HT1080 (cell line): ENCODE data around the gene SORBS1. TPM values are rescaled to one million over a fixed set of nuclear protein-coding genes. Genes with fewer than 3 reads are reported as not detected.

Source experiments
- DNase-seq: peaks from one replicate; pipeline ENCODE4 v3.0.0-alpha.2; 2015; ENCODE audit warnings: low read depth
- total RNA-seq: library from RNA; depleted of rRNA; stranded (reverse); fragments of >200 nt; shearing (Covaris generic); gene quantifications from 2 replicates; pipeline ENCODE4 v1.2.3, GENCODE V29; 2014

SORBS1 gene
- total RNA-seq, 1 experiment from 2014 or later: 0.76 TPM

- no peak for DNase-seq
Observed at GRCh38 chr10:95464280-95464679, 96.9 kb downstream of the SORBS1 start.

GRCh38 chr10:95462740-95463667, 98.2 kb downstream of the SORBS1 start:
- DNase-seq: no peak

GRCh38 chr10:95461611-95462010, 99.6 kb downstream of the SORBS1 start:
- DNase-seq: no peak

- DNase-seq: no peak
Observed at GRCh38 chr10:95459446-95460045, 101.6 kb downstream of the SORBS1 start.

GRCh38 chr10:95458871-95459270, 102.3 kb downstream of the SORBS1 start:
- DNase-seq: no peak

GRCh38 chr10:95458014-95458413, 103.2 kb downstream of the SORBS1 start:
- DNase-seq: no peak

- no peak for DNase-seq
Observed at GRCh38 chr10:95457319-95457886, 103.8 kb downstream of the SORBS1 start.

GRCh38 chr10:95456516-95456915, 104.7 kb downstream of the SORBS1 start:
- DNase-seq: no peak

- no peak for DNase-seq
Observed at GRCh38 chr10:95454940-95455339, 106.2 kb downstream of the SORBS1 start.

- DNase-seq: no peak
Observed at GRCh38 chr10:95454356-95454755, 106.8 kb downstream of the SORBS1 start.

- peak; percentile 20 for DNase-seq
Observed at GRCh38 chr10:95451568-95452524, 109.3 kb downstream of the SORBS1 start.

GRCh38 chr10:95451150-95451549, 110.0 kb downstream of the SORBS1 start:
- no peak for DNase-seq

GRCh38 chr10:95450188-95450587, 111.0 kb downstream of the SORBS1 start:
- no peak for DNase-seq

- no peak for DNase-seq
Observed at GRCh38 chr10:95447685-95448084, 113.5 kb downstream of the SORBS1 start.

- DNase-seq: peak; percentile 68
Observed at GRCh38 chr10:95445837-95446486, 115.2 kb downstream of the SORBS1 start.

- DNase-seq: peak; percentile 75
Observed at GRCh38 chr10:95445223-95445836, 115.8 kb downstream of the SORBS1 start.

GRCh38 chr10:95444792-95445191, 116.4 kb downstream of the SORBS1 start:
- DNase-seq: no peak

- no peak for DNase-seq
Observed at GRCh38 chr10:95443636-95444035, 117.5 kb downstream of the SORBS1 start.

GRCh38 chr10:95442341-95442740, 118.8 kb downstream of the SORBS1 start:
- DNase-seq: no peak

- no peak for DNase-seq
Observed at GRCh38 chr10:95441547-95441923, 119.6 kb downstream of the SORBS1 start.
